ENCODE results near the gene AIFM3. TPM values are rescaled to one million over a fixed set of nuclear protein-coding genes. Genes with fewer than 3 reads are reported as not detected.

Gene AIFM3
- total and polyA plus RNA-seq, 2 of the 13 experiments (the other 11 are each of a cell fraction or from before 2014, with no cell fraction given): 9.0 to 15.3 TPM

DNA sequence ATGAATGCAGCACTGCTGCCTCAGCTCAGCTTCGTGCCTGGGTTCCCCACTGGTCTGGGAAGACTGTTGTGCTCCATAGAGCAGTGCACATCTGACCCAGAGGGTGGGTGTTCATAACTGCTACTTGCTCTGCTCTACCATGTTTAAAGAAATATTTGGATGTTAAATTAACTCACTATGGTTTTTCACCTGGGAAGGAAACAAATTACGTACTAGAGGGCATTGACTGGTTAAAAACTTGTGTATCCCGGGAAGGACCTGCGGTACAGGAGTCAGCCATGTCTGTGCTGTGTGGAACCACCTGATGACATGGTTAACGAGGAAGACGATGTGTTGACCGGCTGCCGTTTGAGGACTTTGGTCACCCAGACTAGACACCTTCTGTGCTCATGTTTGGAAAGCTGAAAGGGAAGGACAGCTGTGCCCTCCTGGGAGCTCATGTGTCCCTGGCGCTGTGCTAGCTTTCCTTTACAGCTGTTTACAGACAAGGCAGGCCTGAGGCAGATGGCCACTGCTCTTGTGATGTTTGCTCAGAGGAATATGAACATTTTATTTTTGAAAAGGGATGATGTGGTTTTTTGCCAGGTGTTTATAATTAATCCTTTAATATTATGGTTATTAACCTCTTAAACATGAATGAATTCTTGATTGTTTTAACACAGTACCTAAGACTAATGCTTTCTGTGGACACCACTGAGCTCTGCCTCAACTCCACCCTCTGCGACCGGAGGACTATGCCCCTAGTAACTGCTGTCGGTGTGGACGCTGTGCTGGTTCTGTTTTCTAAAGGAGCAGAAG lies 14.3 kb upstream of the AIFM3 start (continued):
- TF ChIP-seq, protein P1, sequence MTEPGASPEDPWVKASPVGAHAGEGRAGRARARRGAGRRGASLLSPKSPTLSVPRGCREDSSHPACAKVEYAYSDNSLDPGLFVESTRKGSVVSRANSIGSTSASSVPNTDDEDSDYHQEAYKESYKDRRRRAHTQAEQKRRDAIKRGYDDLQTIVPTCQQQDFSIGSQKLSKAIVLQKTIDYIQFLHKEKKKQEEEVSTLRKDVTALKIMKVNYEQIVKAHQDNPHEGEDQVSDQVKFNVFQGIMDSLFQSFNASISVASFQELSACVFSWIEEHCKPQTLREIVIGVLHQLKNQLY (CRISPR knock-in tag; IDR thresholded peaks at IDR 0.05): 0 out of 2 replicates have a peak, but pooled peaks have one; percentile 40
- TF ChIP-seq KDM6A (CRISPR knock-in tag; IDR thresholded peaks at IDR 0.05; ENCODE audit: low read depth) (0 out of 2 replicates have a peak, but pooled peaks have one; percentile 39), RXRA (CRISPR knock-in tag; IDR thresholded peaks at IDR 0.05) (peak; percentile 49; the same call in 1 of the 2 replicates), KLF15 (CRISPR knock-in tag; IDR thresholded peaks at IDR 0.05; ENCODE audit: borderline replicate concordance) (no peak), ZNF354B (CRISPR knock-in tag; IDR thresholded peaks at IDR 0.05) (no peak), HOXA3 (CRISPR knock-in tag; IDR thresholded peaks at IDR 0.05) (peak; percentile 75), FOSL2 (CRISPR knock-in tag; IDR thresholded peaks at IDR 0.05) (no peak; the same call in 1 of the 2 replicates), MED1 (CRISPR knock-in tag; IDR thresholded peaks at IDR 0.05) (peak; percentile 91), PRMT3 (CRISPR knock-in tag; IDR thresholded peaks at IDR 0.05; ENCODE audit: borderline replicate concordance, low read depth) (no peak), POLR2G (IDR thresholded peaks at IDR 0.05; ENCODE audit: low read depth, low read length) (peak; percentile 39), RBFOX2 (IDR thresholded peaks at IDR 0.05; ENCODE audit: low read depth, low read length) (no peak), TCF12 (IDR thresholded peaks at IDR 0.05) (no peak), TCF12 (CRISPR knock-in tag; IDR thresholded peaks at IDR 0.05) (0 out of 2 replicates have a peak, but pooled peaks have one; percentile 37), ZNF652 (CRISPR knock-in tag; IDR thresholded peaks at IDR 0.05; ENCODE audit: borderline replicate concordance, low read depth) (peak; percentile 39; the same call in 1 of the 2 replicates), MIER3 (CRISPR knock-in tag; IDR thresholded peaks at IDR 0.05; ENCODE audit: borderline replicate concordance) (0 out of 2 replicates have a peak, but pooled peaks have one; percentile 37), ZFP82 (CRISPR knock-in tag; IDR thresholded peaks at IDR 0.05; ENCODE audit: borderline replicate concordance) (no peak), ZBTB21 (CRISPR knock-in tag; IDR thresholded peaks at IDR 0.05) (peak; percentile 56; the same call in 1 of the 2 replicates), NFRKB (IDR thresholded peaks at IDR 0.05) (no peak), NKX3-1 (CRISPR knock-in tag; IDR thresholded peaks at IDR 0.05) (no peak)
- TF ChIP-seq, protein P2, sequence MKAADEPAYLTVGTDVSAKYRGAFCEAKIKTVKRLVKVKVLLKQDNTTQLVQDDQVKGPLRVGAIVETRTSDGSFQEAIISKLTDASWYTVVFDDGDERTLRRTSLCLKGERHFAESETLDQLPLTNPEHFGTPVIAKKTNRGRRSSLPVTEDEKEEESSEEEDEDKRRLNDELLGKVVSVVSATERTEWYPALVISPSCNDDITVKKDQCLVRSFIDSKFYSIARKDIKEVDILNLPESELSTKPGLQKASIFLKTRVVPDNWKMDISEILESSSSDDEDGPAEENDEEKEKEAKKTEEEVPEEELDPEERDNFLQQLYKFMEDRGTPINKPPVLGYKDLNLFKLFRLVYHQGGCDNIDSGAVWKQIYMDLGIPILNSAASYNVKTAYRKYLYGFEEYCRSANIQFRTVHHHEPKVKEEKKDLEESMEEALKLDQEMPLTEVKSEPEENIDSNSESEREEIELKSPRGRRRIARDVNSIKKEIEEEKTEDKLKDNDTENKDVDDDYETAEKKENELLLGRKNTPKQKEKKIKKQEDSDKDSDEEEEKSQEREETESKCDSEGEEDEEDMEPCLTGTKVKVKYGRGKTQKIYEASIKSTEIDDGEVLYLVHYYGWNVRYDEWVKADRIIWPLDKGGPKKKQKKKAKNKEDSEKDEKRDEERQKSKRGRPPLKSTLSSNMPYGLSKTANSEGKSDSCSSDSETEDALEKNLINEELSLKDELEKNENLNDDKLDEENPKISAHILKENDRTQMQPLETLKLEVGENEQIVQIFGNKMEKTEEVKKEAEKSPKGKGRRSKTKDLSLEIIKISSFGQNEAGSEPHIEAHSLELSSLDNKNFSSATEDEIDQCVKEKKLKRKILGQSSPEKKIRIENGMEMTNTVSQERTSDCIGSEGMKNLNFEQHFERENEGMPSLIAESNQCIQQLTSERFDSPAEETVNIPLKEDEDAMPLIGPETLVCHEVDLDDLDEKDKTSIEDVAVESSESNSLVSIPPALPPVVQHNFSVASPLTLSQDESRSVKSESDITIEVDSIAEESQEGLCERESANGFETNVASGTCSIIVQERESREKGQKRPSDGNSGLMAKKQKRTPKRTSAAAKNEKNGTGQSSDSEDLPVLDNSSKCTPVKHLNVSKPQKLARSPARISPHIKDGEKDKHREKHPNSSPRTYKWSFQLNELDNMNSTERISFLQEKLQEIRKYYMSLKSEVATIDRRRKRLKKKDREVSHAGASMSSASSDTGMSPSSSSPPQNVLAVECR (CRISPR knock-in tag; IDR thresholded peaks at IDR 0.05; ENCODE audit: borderline replicate concordance): peak; percentile 72; the same call in 1 of the 2 replicates
- TF ChIP-seq, protein P3, sequence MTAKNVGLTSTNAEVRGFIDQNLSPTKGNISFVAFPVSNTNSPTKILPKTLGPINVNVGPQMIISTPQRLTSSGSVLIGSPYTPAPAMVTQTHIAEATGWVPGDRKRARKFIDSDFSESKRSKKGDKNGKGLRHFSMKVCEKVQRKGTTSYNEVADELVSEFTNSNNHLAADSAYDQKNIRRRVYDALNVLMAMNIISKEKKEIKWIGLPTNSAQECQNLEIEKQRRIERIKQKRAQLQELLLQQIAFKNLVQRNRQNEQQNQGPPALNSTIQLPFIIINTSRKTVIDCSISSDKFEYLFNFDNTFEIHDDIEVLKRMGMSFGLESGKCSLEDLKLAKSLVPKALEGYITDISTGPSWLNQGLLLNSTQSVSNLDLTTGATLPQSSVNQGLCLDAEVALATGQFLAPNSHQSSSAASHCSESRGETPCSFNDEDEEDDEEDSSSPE (CRISPR knock-in tag; IDR thresholded peaks at IDR 0.05): peak; percentile 39; the same call in 1 of the 2 replicates
- TF ChIP-seq, protein P4, sequence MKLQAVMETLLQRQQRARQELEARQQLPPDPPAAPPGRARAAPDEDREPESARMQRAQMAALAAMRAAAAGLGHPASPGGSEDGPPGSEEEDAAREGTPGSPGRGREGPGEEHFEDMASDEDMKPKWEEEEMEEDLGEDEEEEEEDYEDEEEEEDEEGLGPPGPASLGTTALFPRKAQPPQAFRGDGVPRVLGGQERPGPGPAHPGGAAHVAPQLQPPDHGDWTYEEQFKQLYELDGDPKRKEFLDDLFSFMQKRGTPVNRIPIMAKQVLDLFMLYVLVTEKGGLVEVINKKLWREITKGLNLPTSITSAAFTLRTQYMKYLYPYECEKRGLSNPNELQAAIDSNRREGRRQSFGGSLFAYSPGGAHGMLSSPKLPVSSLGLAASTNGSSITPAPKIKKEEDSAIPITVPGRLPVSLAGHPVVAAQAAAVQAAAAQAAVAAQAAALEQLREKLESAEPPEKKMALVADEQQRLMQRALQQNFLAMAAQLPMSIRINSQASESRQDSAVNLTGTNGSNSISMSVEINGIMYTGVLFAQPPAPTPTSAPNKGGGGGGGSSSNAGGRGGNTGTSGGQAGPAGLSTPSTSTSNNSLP (IDR thresholded peaks at IDR 0.05; ENCODE audit: low read depth, low read length): no peak
